Astrocyte of the spinal cord (primary cell): ENCODE measurements around the gene KCNH4.

Experiments used
- DNase-seq: peaks from one replicate; pipeline ENCODE4 v3.0.0; 2011; ENCODE audit warnings: low read depth, low spot score
- H3K4me3 ChIP-seq: 2 replicates; pipeline ENCODE4 v1.5.1; 2011; ENCODE audit warnings: low read depth, mild to moderate bottlenecking, low read length, moderate library complexity
- in situ Hi-C: cut with HindIII; loops from 2 replicates; pipeline ENCODE4 v1.10.0; 2017; ENCODE audit warnings: low sequenced_read_pairs
- TF ChIP-seq, protein P1 (sequence below): IDR thresholded peaks from 2 replicates; pipeline ENCODE4 v1.5.1; 2012; ENCODE audit warnings: low read depth, mild to moderate bottlenecking, low read length, inconsistent platforms

KCNH4 gene

GRCh38 chr17:42124256-42124655 is 56.7 kb downstream of the KCNH4 start:
- in situ Hi-C loops: no loop called here
- TF ChIP-seq, protein P1, sequence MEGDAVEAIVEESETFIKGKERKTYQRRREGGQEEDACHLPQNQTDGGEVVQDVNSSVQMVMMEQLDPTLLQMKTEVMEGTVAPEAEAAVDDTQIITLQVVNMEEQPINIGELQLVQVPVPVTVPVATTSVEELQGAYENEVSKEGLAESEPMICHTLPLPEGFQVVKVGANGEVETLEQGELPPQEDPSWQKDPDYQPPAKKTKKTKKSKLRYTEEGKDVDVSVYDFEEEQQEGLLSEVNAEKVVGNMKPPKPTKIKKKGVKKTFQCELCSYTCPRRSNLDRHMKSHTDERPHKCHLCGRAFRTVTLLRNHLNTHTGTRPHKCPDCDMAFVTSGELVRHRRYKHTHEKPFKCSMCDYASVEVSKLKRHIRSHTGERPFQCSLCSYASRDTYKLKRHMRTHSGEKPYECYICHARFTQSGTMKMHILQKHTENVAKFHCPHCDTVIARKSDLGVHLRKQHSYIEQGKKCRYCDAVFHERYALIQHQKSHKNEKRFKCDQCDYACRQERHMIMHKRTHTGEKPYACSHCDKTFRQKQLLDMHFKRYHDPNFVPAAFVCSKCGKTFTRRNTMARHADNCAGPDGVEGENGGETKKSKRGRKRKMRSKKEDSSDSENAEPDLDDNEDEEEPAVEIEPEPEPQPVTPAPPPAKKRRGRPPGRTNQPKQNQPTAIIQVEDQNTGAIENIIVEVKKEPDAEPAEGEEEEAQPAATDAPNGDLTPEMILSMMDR: no peak

DNA sequence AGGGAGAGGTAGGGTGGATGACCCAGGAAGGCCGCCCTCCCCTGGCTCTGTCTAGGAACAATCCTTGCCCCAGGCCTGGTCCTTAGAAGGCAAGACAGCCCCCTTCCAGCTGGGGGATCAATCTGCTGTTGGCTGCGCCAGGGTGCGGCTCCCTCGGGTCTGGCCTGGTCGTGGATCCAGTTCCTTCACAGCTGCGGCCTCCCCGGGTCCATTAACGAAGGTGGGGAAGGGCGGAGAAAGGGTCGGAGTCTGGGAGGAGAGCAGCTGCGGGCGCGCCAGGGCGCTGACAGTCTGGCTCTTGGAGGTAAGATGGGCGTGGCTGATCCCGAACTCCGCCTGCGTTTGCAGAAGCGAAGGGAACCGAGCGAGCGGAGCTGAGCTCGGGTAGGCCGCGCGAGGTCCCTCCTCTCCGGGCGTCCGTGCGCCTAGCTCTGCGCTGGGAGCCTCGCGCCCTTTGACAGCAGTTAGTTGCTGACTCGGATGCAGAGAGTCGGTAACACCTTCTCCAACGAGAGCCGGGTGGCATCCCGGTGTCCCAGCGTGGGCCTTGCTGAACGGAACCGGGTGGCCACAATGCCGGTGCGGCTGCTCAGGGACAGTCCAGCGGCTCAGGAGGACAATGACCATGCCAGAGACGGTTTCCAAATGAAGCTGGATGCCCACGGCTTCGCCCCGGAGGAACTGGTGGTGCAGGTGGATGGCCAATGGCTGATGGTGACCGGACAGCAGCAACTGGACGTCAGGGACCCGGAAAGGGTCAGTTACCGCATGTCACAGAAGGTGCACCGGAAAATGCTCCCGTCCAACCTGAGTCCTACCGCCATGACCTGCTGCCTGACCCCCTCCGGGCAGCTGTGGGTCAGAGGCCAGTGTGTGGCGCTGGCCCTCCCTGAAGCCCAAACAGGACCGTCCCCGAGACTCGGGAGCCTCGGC is 58.3 kb downstream of the KCNH4 start, which contains the start of gene HSPB9:
HSPB9 (plus strand) TSS at position 434 of the 933 bp plus-strand sequence; CDS start at position 481, 47 bp downstream.
- DNase-seq: no peak
- H3K4me3 ChIP-seq: no peak within 1 kb of the TSS
- TF ChIP-seq, protein P1: no peak
- in situ Hi-C loops: no loop called here

More at GRCh38 chr17:42124256-42124655, 56.7 kb downstream of the KCNH4 start:
- no peak for DNase-seq
- H3K4me3 ChIP-seq: no peak overlapping the region

DNA sequence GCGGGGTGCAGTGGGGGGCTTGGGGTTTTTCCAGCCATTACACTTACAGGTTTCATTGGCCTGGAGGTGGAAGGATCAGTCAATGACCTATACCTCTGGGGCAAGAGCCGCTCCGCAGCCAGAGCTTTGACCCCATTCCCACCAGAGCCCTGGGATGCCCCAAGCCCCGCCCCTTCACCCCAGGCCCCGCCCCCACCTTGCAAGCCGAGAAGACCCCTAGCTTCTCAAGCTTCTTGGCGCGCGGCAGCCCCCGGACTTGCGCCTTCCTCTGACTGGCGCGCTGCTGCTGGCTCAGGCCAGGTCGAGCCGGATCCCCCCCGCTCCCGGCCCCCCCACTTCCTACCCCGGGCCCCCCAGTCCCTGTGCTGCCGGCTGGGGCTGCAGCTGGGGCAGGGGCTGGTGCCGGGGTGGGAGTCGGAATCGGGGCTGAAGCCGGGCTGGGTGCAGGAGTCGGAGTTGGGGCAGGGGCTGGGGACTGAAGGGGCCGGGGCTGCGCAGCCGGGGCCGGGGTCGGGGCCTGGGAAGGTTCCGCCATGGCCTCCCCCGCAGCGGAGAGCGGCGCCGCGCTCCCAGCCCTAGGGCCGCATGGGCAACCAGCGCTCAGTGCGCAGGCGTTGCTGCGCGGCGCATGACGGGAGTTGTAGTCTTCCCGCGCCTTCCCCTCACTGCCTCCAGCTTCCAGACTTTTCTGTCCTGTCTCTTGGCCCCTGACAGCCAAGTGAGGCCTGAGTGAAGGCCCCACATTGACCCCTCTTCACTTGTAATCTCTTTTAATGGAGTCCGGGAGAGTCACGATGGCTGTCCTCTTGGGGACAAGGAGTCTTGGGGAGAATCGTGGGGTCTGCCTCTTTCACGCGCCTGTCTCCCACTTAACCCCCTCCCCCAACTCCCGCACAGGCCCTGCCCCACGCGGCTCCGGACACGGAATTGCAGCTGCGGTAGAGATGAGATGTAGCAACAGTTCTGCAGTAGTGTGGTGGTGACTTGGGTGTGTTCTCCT is 59.9 kb downstream of the KCNH4 start, which contains the start of gene KAT2A:
KAT2A (minus strand) TSS at position 598 of the 1,000 bp plus-strand sequence; CDS start at position 535, 63 bp downstream.
- DNase-seq: peak; percentile 71
- in situ Hi-C loops: no loop called here
- TF ChIP-seq, protein P1: no peak
- H3K4me3 ChIP-seq: peak within 1 kb of the TSS; percentile 52

DNA sequence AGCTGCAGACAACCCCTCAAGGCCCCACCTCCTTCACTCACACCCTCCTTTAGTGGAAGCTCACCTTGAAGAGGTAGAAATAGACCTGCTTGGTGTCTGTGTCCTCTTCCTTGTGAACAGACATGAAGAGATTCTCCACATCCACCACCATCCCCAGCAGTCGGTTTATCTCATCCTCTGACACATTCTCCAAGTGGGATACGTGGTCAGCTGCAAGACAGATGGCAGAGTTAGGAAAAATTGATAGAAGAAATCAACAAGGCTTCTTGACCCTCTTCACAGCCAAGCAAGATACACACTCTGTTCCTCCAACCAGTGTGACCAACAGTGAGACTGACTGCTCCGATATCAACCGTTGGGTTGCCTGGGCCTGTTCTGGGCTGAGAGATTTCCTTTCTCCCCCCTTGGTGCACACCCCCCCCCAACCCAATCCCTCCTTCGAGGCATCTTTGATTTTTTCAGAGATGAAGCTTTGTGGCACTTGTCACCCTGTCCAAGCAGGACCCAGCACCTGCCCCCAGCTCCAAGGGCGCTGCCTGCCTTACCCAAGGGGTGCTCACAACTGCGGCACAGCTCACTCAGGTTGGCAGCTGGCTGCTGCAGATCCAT is 60.7 kb downstream of the KCNH4 start:
- no peak for DNase-seq
- TF ChIP-seq, protein P1: no peak
- peak overlapping the region; percentile 52 for H3K4me3 ChIP-seq
- in situ Hi-C loops: no loop called here

DNA sequence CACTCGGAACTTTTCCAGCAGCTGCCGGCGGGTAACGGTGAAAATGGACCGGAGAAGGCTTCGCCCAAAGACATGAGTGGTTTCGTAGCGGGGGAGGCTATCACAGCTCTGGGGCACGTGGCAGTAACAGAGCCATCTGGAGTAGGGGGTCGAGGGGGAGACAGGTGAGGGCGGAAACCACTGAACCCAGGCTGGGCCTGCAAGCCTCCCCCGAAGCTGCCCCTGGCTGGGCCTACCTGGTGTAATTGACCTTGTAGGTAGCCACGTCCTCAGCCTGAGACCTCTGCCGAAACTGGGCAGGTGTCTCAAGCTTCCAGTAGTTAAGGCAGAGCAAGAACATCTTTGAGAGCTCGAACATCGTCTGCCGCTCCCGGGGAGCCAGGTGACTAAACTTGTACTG is 61.6 kb downstream of the KCNH4 start:
- TF ChIP-seq, protein P1: no peak

More for the DNA sequence above, 61.6 kb downstream of the KCNH4 start:
- no peak for DNase-seq
- no peak overlapping the region for H3K4me3 ChIP-seq
- in situ Hi-C loops: no loop called here
